AG04450 (cell line): ENCODE data around the gene KCNH4. TPM values are rescaled to one million over a fixed set of nuclear protein-coding genes. Genes with fewer than 3 reads are reported as not detected.

Source experiments
- CTCF ChIA-PET: fragments of 300-600, 350-600 bp; formaldehyde crosslinking; extraction: SDS; loops from one replicate; lab custom pipeline; 2022; ENCODE audit warnings: antibody characterized with exemption, inconsistent platforms; lab: Charles Lee
- POLR2A ChIA-PET: fragments of 350-600 bp; formaldehyde crosslinking; extraction: SDS; loops from one replicate; lab custom pipeline; 2021; ENCODE audit warnings: antibody characterized with exemption, inconsistent platforms; lab: Yijun Ruan, JAX
- DNase-seq: peaks from one replicate; pipeline ENCODE4 v3.0.0-alpha.2; 2011; ENCODE audit warnings: low read depth, low spot score
- H3K27ac ChIP-seq: one replicate; pipeline ENCODE4 v1.5.1; 2012; ENCODE audit warnings: low read depth, low read length, control low read depth
- H3K27me3 ChIP-seq: one replicate; pipeline ENCODE4 v1.6.0; 2012; ENCODE audit warnings: low read length; ENCODE audit not compliant: control insufficient read depth, insufficient read depth
- H3K4me3 ChIP-seq: 2 replicates; pipeline ENCODE4 v1.5.1; 2011; ENCODE audit warnings: mild to moderate bottlenecking, low read depth, low read length, control low read depth
- H3K9me3 ChIP-seq: 2 replicates; pipeline ENCODE4 v1.5.1; 2012; ENCODE audit warnings: low read length; ENCODE audit not compliant: control insufficient read depth, insufficient read depth
- polyA plus RNA-seq: library from polyadenylated mRNA; depleted of rRNA; stranded (reverse); fragments of >200 nt; gene quantifications from 2 replicates; pipeline ENCODE4 v1.2.3, GENCODE V29; 2011
- TF ChIP-seq, protein P1 (sequence below): IDR thresholded peaks from 2 replicates; pipeline ENCODE4 v1.5.1; 2011; ENCODE audit warnings: low read depth, low read length, control low read depth, inconsistent platforms

Gene KCNH4
- polyA plus RNA-seq, 1 experiment: 0.01 TPM

DNA sequence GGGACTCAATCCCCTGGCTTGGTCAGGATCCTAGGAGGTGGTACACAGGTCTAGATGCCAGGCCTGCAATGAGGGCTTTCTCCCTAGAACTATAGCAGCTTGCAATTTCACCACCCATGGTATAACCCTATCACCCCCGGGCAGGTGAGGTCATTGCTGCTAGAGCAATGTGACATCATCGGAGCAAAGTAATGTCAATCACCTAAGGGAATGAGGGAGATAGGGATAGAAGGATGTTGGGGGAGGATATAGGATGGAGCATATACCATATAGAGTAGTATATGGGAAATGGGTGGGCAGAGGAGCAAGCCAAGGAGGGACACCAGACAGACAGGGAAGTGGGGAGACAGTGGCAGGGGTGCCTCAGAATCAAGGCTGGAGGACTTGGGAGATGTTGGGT lies 3.3 kb downstream of the KCNH4 start:
- Histone ChIP-seq H3K27me3 (peaks cover 48% of the 10 kb centered on the region), H3K4me3 (no peak overlapping the region), H3K9me3 (peaks cover 4% of the 10 kb centered on the region; the same call in 1 of the 2 replicates), H3K27ac (no peak overlapping the region)
- no peak for DNase-seq
- POLR2A ChIA-PET: interaction anchor here (0.7 kb wide), 1 partner anchor 73 kb away, joined by 3 read pairs; no protein-coding TSS in a partner anchor
- TF ChIP-seq, protein P1, sequence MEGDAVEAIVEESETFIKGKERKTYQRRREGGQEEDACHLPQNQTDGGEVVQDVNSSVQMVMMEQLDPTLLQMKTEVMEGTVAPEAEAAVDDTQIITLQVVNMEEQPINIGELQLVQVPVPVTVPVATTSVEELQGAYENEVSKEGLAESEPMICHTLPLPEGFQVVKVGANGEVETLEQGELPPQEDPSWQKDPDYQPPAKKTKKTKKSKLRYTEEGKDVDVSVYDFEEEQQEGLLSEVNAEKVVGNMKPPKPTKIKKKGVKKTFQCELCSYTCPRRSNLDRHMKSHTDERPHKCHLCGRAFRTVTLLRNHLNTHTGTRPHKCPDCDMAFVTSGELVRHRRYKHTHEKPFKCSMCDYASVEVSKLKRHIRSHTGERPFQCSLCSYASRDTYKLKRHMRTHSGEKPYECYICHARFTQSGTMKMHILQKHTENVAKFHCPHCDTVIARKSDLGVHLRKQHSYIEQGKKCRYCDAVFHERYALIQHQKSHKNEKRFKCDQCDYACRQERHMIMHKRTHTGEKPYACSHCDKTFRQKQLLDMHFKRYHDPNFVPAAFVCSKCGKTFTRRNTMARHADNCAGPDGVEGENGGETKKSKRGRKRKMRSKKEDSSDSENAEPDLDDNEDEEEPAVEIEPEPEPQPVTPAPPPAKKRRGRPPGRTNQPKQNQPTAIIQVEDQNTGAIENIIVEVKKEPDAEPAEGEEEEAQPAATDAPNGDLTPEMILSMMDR: no peak
- CTCF ChIA-PET: no interaction called here

DNA sequence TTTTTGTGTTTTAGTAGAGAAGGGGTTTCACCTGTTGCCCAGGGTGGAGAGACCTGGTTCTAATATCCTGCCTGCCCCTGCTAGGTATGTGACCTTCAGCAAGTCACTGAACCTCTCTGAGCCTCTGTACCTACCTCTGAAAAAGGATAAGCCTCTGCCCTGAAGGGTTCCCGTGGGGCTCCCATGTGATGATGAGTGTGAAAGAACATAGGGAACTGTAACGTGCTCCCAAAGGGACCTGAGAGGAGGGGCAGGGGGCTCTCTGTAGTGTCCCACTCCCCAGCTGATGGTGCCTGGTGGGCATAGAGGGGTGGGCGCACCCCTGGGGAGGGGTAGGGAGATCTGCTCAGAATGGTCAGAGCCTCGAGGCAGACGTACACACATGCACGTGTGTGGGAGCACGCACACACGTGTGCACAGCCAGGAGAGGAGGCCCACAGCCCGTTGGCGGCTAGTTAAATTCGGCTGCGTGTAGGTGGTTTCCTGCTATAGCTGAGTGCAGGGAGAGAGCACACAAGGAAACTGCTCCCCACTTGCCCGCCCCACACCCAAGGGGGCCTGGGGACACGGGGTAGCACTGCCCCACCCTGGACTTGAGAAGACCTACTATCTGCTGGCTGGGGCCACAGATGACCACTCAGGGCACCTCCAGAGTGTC lies 6.7 kb downstream of the KCNH4 start:
- no peak for DNase-seq
- Histone ChIP-seq H3K9me3 (no peaks in the 10 kb centered on the region; the same call in 1 of the 2 replicates), H3K4me3 (no peak overlapping the region), H3K27me3 (peaks cover 36% of the 10 kb centered on the region), H3K27ac (no peak overlapping the region)
- TF ChIP-seq, protein P1: no peak
- ChIA-PET CTCF (no interaction called here), POLR2A (interaction anchor here (0.7 kb wide), 1 partner anchor 106 kb away, joined by 8 read pairs; no protein-coding TSS in a partner anchor)

DNA sequence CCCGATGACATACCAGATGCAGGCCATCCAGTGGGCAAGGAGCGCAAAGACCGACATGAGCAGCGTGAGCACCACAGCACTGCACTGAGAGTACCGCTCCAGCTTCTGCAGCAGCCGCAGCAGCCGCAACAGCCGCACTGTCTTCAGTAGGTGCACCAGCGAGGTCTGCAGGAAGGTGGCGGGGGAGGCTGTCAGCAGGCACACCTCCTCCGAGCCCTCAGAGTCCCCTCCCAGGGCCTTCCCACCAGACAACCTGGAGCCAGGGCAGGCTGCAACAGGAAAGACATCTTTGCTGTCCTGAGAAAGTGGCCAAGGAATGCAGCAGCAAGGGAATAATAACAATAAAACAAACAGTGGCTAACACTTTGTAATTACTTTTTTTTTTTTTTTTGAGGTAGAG lies 9.1 kb downstream of the KCNH4 start:
- TF ChIP-seq, protein P1: no peak
- no peak overlapping the region for H3K27ac ChIP-seq
- peaks cover 28% of the 10 kb centered on the region for H3K27me3 ChIP-seq
- ChIA-PET POLR2A (interaction anchor here (0.6 kb wide), 1 partner anchor 568 kb away, joined by 3 read pairs; no protein-coding TSS in a partner anchor), CTCF (interaction anchor here (0.6 kb wide), 1 partner anchor 71 kb away, joined by 3 read pairs; no protein-coding TSS in a partner anchor)
- H3K9me3 ChIP-seq: no peaks in the 10 kb centered on the region; the same call in 1 of the 2 replicates
- no peak overlapping the region for H3K4me3 ChIP-seq
- no peak for DNase-seq

DNA sequence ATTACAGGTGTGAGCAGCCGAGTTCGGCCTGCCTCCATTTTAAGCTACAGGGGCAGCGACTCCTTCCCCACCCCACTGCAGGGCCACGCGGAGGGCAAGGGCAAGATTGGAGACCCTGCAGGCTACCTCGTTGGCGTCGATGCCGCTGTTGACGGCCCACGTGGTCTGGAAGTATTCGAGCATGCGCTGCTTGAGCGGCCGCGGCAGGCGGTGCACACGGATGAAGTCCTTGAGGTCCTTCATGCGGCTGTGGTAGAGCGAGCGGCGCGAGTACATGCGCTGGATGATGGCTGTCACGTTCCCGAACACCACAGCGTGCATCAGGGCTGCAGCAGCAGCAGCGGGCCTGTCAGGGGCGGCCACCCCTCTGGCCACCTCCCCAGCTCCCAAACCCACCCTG lies 11.6 kb downstream of the KCNH4 start:
- Histone ChIP-seq H3K27me3 (peaks cover 23% of the 10 kb centered on the region), H3K4me3 (no peak overlapping the region), H3K27ac (no peak overlapping the region), H3K9me3 (no peaks in the 10 kb centered on the region; the same call in 1 of the 2 replicates)
- CTCF ChIA-PET: no interaction called here
- POLR2A ChIA-PET: no interaction called here
- TF ChIP-seq, protein P1: no peak
- DNase-seq: no peak

DNA sequence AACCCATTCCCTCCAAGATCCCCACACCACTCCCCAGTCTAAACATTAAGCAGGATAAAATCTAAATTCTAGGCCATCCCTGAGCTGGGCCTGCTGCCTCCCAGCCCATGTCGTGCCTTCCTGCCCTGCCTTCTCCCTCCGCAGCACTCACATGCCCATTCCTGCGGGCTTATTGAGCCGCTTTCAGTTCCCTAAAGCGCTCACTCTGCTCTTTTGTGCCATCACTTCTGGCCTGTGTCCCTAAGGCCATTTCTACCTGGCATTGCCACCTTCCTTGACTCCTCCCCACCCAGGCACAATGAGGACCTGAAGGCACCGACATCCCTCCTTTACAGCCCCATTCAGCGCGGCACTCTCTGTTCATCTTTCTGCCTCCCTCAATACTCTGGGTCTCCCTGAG lies 13.1 kb downstream of the KCNH4 start:
- TF ChIP-seq, protein P1: no peak
- ChIA-PET CTCF (no interaction called here), POLR2A (interaction anchor here (0.6 kb wide), 1 partner anchor 347 kb away, joined by 4 read pairs; no protein-coding TSS in a partner anchor)
- Histone ChIP-seq H3K9me3 (no peaks in the 10 kb centered on the region; the same call in 1 of the 2 replicates), H3K27me3 (peaks cover 15% of the 10 kb centered on the region), H3K4me3 (no peak overlapping the region), H3K27ac (no peak overlapping the region)
- DNase-seq: no peak
